HepG2 (cell line): ENCODE measurements around the gene MAPK9. TPM values are rescaled to one million over a fixed set of nuclear protein-coding genes. Genes with fewer than 3 reads are reported as not detected.

Experiments
- ATF7 ChIP-seq, 2 experiments: fragments of 450-650 bp in 1 of 2; sonication (generic) in 1 of 2; formaldehyde crosslinking in 1 of 2; IDR thresholded peaks; 2 replicates each; pipeline versions ENCODE4 v1.4.0 to v1.6.1; 2016 to 2020; ENCODE audit warnings: antibody characterized with exemption in 1 of 2, mild to moderate bottlenecking in 1 of 2, missing genetic modification reagents in 1 of 2
- EP300 ChIP-seq, 3 experiments: sonication (generic) in 1 of 3; formaldehyde crosslinking in 1 of 3; IDR thresholded peaks; 2 replicates each; pipeline versions ENCODE4 v1.5.1 to v1.6.1; 2011 to 2020; ENCODE audit warnings: low read depth in 2 of 3, low read length in 2 of 3, borderline replicate concordance in 1 of 3, improper control_type of control experiment in 1 of 3, mild to moderate bottlenecking in 1 of 3, missing genetic modification reagents in 1 of 3, moderate library complexity in 1 of 3
- HNRNPL ChIP-seq: fragments of 200-400 bp; formaldehyde crosslinking; IDR thresholded peaks from 2 replicates; pipeline ENCODE4 v1.6.1; 2017; ENCODE audit warnings: mild to moderate bottlenecking, low read depth, low read length
- IKZF1 ChIP-seq: fragments of 450-650 bp; IDR thresholded peaks from 2 replicates; pipeline ENCODE4 v1.7.1; 2016
- RXRB ChIP-seq: IDR thresholded peaks from 2 replicates; pipeline ENCODE4 v1.6.1; 2016; ENCODE audit warnings: borderline replicate concordance, missing genetic modification reagents, missing compliant biosample characterization
- ZNF230 ChIP-seq: sonication (generic); formaldehyde crosslinking; IDR thresholded peaks from 2 replicates; pipeline ENCODE4 v1.4.0; 2020; ENCODE audit warnings: mild to moderate bottlenecking, missing genetic modification reagents
- ZNF543 ChIP-seq: sonication (generic); formaldehyde crosslinking; IDR thresholded peaks from 2 replicates; pipeline ENCODE4 v1.4.0; 2020; ENCODE audit warnings: mild to moderate bottlenecking, missing genetic modification reagents
- ZNF564 ChIP-seq: sonication (generic); formaldehyde crosslinking; IDR thresholded peaks from 2 replicates; pipeline ENCODE4 v1.8.1; 2023; ENCODE audit warnings: mild to moderate bottlenecking, missing genetic modification reagents
- ZNF569 ChIP-seq: sonication (generic); formaldehyde crosslinking; IDR thresholded peaks from 2 replicates; pipeline ENCODE4 v1.5.0; 2020; ENCODE audit warnings: mild to moderate bottlenecking, missing genetic modification reagents, moderate library complexity, borderline replicate concordance
- ZNF674 ChIP-seq: sonication (generic); formaldehyde crosslinking; IDR thresholded peaks from 2 replicates; pipeline ENCODE4 v1.5.0; 2020; ENCODE audit warnings: low read depth, mild to moderate bottlenecking, missing genetic modification reagents
- polyA plus RNA-seq, 8 experiments: library from polyadenylated mRNA; depleted of rRNA in 3 of 8; stranded (reverse) in 7 of 8; unstranded in 1 of 8; fragments of >200 nt; fragmentation: Illumina TruSeq in 4 of 8; extraction: Trizol in 4 of 8; gene quantifications; 2 replicates each; pipeline versions ENCODE4 v1.2.1 to v1.2.3, GENCODE V29; 2011 to 2016; ENCODE audit warnings: low read depth in 4 of 8, missing spikeins in 1 of 8, mixed read lengths in 1 of 8; ENCODE audit not compliant: insufficient read depth in 1 of 8
- total RNA-seq, 5 experiments: library from RNA; depleted of rRNA; stranded (reverse); fragments of >200 nt; fragmentation: Illumina TruSeq; extraction: Trizol; gene quantifications; 2 replicates each; pipeline ENCODE4 v1.2.3, GENCODE V29; 2016; ENCODE audit warnings: low read depth in 1 of 5
- TF ChIP-seq, protein P1 (sequence below): sonication (generic); formaldehyde crosslinking; IDR thresholded peaks from 2 replicates; pipeline ENCODE4 v1.9.0; 2021; ENCODE audit warnings: missing genetic modification reagents, borderline replicate concordance
- TF ChIP-seq, protein P2 (sequence below): sonication (generic); formaldehyde crosslinking; IDR thresholded peaks from 2 replicates; pipeline ENCODE4 v1.4.0; 2020; ENCODE audit warnings: mild to moderate bottlenecking, missing genetic modification reagents
- TF ChIP-seq, protein P3 (sequence below): sonication (generic); formaldehyde crosslinking; conservative IDR thresholded peaks from 2 replicates; pipeline ENCODE4 v1.4.0; 2020; ENCODE audit warnings: mild to moderate bottlenecking, missing genetic modification reagents, moderate library complexity
- TF ChIP-seq, protein P4 (sequence below): IDR thresholded peaks from 2 replicates; pipeline ENCODE4 v1.6.1; 2012; ENCODE audit warnings: inconsistent platforms
- TF ChIP-seq, protein P5 (sequence below): sonication (generic); formaldehyde crosslinking; IDR thresholded peaks from 2 replicates; pipeline ENCODE4 v1.8.0; 2022; ENCODE audit warnings: mild to moderate bottlenecking, missing genetic modification reagents, borderline replicate concordance
- TF ChIP-seq, protein P6 (sequence below): sonication (generic); formaldehyde crosslinking; IDR thresholded peaks from 2 replicates; pipeline ENCODE4 v1.5.0; 2020; ENCODE audit warnings: missing genetic modification reagents, mild to moderate bottlenecking, borderline replicate concordance

MAPK9 gene
- total and polyA plus RNA-seq, 2 of the 13 experiments (the other 11 are each of a cell fraction or from before 2014, with no cell fraction given) = 30.1 to 56.1 TPM

DNA sequence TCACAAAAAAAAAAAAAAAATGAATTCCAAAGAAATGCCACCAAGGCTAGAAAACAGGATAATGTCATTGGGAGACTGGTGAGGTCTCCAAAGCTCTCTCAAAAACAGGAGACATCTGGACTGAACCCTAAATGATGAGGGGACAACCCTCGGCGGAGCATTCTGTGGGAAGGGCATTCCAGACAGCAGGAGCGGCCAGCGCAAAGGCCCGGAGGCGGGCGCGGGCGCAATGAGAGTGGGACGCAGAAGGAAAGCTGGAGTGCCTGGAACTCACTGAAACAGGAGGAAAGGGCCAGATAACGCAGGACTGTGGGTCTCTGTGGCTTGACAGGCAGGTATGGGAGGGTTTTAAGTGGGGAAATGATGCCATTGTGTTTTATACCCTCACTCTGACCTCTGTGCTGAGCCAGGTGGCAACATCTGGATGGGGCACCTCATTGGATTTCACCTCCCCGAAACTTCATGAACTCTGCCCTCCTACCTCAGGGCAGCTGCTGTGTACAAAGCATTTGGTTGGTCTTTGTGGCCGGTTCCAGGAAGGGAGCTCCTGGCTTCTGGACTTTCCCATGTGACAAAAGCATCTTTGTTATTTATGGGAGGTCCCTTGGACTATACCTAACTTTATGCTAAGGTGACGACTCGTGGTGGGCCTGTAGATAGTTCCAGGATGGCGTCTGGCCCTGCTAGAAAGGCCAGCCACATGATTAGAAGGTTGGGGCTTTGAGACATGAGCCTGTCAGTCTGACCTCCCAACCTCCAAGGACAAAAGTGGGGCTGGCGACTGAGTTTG lies 11.5 kb upstream of the MAPK9 start (continued):
- TF ChIP-seq, protein P1, sequence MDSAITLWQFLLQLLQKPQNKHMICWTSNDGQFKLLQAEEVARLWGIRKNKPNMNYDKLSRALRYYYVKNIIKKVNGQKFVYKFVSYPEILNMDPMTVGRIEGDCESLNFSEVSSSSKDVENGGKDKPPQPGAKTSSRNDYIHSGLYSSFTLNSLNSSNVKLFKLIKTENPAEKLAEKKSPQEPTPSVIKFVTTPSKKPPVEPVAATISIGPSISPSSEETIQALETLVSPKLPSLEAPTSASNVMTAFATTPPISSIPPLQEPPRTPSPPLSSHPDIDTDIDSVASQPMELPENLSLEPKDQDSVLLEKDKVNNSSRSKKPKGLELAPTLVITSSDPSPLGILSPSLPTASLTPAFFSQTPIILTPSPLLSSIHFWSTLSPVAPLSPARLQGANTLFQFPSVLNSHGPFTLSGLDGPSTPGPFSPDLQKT = no peak
- TF ChIP-seq ZNF230 (CRISPR knock-in tag) (no peak), ZNF564 (CRISPR knock-in tag) (peak; percentile 98), ZNF569 (CRISPR knock-in tag) (no peak), RXRB (CRISPR knock-in tag) (no peak), ATF7 (IDR thresholded peaks at IDR 0.05) (no peak), ATF7 (CRISPR knock-in tag; IDR thresholded peaks at IDR 0.05) (no peak), ZNF674 (no peak), EP300 (IDR thresholded peaks at IDR 0.05; ENCODE audit: low read depth in 2 of 2, low read length in 2 of 2) (no peak), EP300 (CRISPR knock-in tag; IDR thresholded peaks at IDR 0.05; ENCODE audit: borderline replicate concordance) (no peak), ZNF543 (CRISPR knock-in tag) (no peak), IKZF1 (no peak), HNRNPL (0 out of 2 replicates have a peak, but pooled peaks have one; percentile 48)
- TF ChIP-seq, protein P2, sequence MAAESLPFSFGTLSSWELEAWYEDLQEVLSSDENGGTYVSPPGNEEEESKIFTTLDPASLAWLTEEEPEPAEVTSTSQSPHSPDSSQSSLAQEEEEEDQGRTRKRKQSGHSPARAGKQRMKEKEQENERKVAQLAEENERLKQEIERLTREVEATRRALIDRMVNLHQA = no peak
- TF ChIP-seq, protein P3, sequence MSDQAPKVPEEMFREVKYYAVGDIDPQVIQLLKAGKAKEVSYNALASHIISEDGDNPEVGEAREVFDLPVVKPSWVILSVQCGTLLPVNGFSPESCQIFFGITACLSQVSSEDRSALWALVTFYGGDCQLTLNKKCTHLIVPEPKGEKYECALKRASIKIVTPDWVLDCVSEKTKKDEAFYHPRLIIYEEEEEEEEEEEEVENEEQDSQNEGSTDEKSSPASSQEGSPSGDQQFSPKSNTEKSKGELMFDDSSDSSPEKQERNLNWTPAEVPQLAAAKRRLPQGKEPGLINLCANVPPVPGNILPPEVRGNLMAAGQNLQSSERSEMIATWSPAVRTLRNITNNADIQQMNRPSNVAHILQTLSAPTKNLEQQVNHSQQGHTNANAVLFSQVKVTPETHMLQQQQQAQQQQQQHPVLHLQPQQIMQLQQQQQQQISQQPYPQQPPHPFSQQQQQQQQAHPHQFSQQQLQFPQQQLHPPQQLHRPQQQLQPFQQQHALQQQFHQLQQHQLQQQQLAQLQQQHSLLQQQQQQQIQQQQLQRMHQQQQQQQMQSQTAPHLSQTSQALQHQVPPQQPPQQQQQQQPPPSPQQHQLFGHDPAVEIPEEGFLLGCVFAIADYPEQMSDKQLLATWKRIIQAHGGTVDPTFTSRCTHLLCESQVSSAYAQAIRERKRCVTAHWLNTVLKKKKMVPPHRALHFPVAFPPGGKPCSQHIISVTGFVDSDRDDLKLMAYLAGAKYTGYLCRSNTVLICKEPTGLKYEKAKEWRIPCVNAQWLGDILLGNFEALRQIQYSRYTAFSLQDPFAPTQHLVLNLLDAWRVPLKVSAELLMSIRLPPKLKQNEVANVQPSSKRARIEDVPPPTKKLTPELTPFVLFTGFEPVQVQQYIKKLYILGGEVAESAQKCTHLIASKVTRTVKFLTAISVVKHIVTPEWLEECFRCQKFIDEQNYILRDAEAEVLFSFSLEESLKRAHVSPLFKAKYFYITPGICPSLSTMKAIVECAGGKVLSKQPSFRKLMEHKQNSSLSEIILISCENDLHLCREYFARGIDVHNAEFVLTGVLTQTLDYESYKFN (CRISPR knock-in tag) = peak; percentile 58
- TF ChIP-seq, protein P4, sequence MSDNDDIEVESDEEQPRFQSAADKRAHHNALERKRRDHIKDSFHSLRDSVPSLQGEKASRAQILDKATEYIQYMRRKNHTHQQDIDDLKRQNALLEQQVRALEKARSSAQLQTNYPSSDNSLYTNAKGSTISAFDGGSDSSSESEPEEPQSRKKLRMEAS = peak; percentile 56; the same call in 1 of the 2 replicates
- TF ChIP-seq, protein P5, sequence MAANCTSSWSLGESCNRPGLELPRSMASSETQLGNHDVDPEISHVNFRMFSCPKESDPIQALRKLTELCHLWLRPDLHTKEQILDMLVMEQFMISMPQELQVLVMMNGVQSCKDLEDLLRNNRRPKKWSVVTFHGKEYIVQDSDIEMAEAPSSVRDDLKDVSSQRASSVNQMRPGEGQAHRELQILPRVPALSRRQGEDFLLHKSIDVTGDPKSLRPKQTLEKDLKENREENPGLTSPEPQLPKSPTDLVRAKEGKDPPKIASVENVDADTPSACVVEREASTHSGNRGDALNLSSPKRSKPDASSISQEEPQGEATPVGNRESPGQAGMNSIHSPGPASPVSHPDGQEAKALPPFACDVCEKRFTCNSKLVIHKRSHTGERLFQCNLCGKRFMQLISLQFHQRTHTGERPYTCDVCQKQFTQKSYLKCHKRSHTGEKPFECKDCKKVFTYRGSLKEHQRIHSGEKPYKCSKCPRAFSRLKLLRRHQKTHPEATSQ = no peak
- TF ChIP-seq, protein P6, sequence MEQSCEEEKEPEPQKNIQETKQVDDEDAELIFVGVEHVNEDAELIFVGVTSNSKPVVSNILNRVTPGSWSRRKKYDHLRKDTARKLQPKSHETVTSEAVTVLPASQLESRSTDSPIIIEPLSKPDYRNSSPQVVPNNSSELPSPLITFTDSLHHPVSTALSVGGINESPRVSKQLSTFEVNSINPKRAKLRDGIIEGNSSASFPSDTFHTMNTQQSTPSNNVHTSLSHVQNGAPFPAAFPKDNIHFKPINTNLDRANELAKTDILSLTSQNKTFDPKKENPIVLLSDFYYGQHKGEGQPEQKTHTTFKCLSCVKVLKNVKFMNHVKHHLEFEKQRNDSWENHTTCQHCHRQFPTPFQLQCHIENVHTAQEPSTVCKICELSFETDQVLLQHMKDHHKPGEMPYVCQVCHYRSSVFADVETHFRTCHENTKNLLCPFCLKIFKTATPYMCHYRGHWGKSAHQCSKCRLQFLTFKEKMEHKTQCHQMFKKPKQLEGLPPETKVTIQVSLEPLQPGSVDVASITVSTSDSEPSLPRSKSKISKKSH (CRISPR knock-in tag) = no peak
